ENCODE results near the gene RAB8B.

Gene RAB8B

DNA sequence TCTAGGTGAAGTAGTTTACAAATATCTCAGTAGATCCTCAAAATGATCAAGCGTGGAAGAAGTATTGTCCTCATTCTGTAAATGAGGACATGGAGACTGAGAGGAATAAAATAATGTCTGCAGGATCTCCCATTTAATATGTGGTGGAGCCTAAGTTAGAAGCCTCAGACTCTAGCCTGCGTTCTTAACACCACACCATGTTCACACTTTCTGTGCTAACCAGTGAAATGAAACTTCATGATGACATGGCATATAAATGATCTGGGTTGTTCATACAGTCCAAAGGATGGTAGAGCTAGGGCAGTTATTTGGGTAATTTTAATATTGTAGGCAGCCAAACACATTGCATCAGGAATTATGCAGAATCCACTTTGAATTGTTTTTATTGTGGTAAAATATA, 62.9 kb downstream of the RAB8B start:
- TF ChIP-seq, protein P1, sequence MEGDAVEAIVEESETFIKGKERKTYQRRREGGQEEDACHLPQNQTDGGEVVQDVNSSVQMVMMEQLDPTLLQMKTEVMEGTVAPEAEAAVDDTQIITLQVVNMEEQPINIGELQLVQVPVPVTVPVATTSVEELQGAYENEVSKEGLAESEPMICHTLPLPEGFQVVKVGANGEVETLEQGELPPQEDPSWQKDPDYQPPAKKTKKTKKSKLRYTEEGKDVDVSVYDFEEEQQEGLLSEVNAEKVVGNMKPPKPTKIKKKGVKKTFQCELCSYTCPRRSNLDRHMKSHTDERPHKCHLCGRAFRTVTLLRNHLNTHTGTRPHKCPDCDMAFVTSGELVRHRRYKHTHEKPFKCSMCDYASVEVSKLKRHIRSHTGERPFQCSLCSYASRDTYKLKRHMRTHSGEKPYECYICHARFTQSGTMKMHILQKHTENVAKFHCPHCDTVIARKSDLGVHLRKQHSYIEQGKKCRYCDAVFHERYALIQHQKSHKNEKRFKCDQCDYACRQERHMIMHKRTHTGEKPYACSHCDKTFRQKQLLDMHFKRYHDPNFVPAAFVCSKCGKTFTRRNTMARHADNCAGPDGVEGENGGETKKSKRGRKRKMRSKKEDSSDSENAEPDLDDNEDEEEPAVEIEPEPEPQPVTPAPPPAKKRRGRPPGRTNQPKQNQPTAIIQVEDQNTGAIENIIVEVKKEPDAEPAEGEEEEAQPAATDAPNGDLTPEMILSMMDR (IDR thresholded peaks at IDR 0.05; ENCODE audit: borderline replicate concordance, insufficient read depth, low read depth, low read length) = no peak

DNA sequence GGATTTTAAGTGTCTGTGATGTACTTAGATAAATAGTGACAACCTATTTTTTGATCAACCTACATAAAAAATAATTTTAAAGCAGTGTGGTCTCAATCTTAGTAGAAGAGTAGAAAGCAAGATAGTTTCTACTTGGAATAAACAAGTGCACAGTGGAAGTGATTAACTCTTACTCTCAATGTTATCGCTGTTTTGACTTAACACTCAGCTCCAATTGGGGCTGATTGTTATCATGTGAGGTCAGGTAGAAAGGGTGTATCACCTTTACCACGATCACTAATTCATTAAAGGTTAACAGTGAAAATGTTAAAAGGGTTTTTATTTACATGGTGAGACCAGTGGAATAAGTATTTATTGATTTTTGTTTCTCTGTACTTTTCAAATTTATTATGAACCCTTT, 65.6 kb downstream of the RAB8B start:
- TF ChIP-seq, protein P1 (IDR thresholded peaks at IDR 0.05; ENCODE audit: borderline replicate concordance, insufficient read depth, low read depth, low read length) = no peak
- no peak overlapping the region for H3K4me3 ChIP-seq (ENCODE audit: low read depth, low read length)

More for the DNA sequence above, 62.9 kb downstream of the RAB8B start:
- H3K4me3 ChIP-seq (ENCODE audit: low read depth, low read length) = no peak overlapping the region

DNA sequence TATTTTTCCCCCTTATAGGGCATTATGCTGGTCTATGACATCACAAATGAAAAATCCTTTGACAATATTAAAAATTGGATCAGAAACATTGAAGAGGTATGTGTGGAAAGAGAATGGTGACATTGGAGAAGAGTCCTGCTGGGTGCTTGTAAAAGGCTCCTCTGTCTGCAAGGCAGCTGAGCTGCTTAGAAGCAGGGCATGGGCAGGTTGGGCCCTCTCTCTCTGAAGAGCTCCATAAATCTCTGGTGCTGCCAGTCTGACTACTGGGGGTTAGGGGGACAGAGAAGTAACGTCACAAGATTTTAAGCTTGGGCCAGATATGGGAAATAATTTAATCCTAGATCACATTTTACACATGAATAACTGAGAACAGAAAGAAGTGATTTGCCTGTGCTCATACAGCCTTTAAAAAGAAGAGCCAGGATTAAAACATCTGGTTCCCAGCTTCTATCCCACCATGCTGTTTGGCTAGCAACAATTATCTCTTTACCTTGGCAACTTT, 66.1 kb downstream of the RAB8B start:
- TF ChIP-seq, protein P1 (IDR thresholded peaks at IDR 0.05; ENCODE audit: borderline replicate concordance, insufficient read depth, low read depth, low read length) = no peak
- H3K4me3 ChIP-seq (ENCODE audit: low read depth, low read length) = no peak overlapping the region

DNA sequence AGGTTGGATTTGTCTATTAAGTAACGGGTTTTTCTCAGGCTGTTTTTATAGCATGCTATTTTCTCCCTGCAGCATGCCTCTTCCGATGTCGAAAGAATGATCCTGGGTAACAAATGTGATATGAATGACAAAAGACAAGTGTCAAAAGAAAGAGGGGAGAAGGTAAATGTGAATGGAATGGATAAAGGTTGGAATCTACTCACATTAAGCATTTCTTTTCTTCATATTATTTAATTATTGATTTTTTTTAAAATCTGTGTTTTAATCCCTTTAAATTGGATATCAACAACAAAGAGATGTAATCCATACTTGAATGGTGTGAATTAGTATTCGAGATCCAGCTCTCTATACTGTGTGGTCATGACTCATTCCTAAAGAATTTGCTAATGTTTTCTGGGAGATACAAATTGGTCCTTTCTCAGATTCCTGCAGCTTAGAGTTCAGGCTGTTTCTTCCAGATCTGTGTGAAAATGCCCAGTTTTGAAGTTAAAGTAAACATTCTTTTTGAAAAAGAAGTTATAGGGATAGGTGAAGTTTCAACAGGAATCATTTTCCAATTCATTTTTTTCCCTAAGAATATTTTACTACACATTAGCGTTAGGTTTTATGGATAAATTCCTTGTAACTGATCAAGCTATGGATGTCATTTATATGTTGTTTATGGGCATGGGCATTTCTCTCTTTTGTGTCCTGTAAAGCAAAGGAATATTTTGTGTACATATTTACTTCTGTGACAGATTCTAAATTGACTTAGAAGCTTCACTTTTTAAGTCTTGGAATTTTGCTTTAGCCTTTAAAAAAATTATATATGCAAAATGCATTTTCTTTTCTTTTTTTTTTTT, 67.2 kb downstream of the RAB8B start:
- TF ChIP-seq, protein P1 (IDR thresholded peaks at IDR 0.05; ENCODE audit: borderline replicate concordance, insufficient read depth, low read depth, low read length) = no peak

GRCh38 chr15:63258658-63259057, 69.3 kb downstream of the RAB8B start:
- TF ChIP-seq, protein P1 (IDR thresholded peaks at IDR 0.05; ENCODE audit: borderline replicate concordance, insufficient read depth, low read depth, low read length) = no peak
- H3K4me3 ChIP-seq (ENCODE audit: low read depth, low read length) = no peak overlapping the region

More for the DNA sequence above, 67.2 kb downstream of the RAB8B start:
- no peak overlapping the region for H3K4me3 ChIP-seq (ENCODE audit: low read depth, low read length)

DNA sequence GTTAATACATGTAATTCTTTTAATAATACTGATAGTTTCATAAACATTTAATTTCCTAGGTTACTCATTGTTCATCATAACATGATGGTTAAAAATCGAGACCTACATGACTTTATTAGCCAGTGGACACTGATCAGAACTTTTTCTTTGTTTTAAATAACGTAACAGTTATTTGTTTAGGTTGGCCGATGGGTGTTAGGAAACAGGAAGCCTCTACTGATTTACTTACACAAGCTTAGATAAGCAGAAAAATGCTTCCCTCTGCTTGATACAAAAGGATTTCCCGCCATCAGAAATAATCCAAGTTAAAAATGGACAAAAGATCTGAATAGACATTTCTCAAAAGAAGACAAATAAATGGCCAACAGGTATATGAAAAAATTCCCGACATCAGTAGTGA, 71.4 kb downstream of the RAB8B start:
- TF ChIP-seq, protein P1 (IDR thresholded peaks at IDR 0.05; ENCODE audit: borderline replicate concordance, insufficient read depth, low read depth, low read length) = no peak
- no peak overlapping the region for H3K4me3 ChIP-seq (ENCODE audit: low read depth, low read length)

- TF ChIP-seq, protein P1 (IDR thresholded peaks at IDR 0.05; ENCODE audit: borderline replicate concordance, insufficient read depth, low read depth, low read length) = no peak
- H3K4me3 ChIP-seq (ENCODE audit: low read depth, low read length) = no peak overlapping the region
Observed at GRCh38 chr15:63261311-63261710, 71.9 kb downstream of the RAB8B start.
